Body of pancreas (tissue), 4 donors: ENCODE results near the gene ZKSCAN1.

Experiments
- CTCF ChIP-seq, 7 experiments: fragments of 450-650 bp in 4 of 7; fragments of 200-600 bp in 3 of 7; sonication (generic) in 3 of 7; IDR thresholded peaks; one replicate each; pipeline ENCODE4 v1.5.1; 2016 to 2019; ENCODE audit warnings: antibody characterized with exemption in 7 of 7
- POLR2A ChIP-seq, 3 donors: fragments of 450-650 bp; IDR thresholded peaks; one replicate each; pipeline ENCODE4 v1.6.1; 2016; ENCODE audit warnings: antibody characterized with exemption in 3 of 3, mild to moderate bottlenecking in 2 of 3

- TF ChIP-seq CTCF (IDR thresholded peaks at IDR 0.05): no peak
- TF ChIP-seq POLR2A (IDR thresholded peaks at IDR 0.05): no peak
Observed at GRCh38 chr7:100010901-100011300, 4.5 kb upstream of the ZKSCAN1 start.
